ENCODE results near the gene ZNF550. TPM values are rescaled to one million over a fixed set of nuclear protein-coding genes. Genes with fewer than 3 reads are reported as not detected.

ZNF550 gene
- total and polyA plus RNA-seq, 2 of the 13 experiments (the other 11 are each of a cell fraction or from before 2014, with no cell fraction given) = 8.6 to 9.1 TPM

DNA sequence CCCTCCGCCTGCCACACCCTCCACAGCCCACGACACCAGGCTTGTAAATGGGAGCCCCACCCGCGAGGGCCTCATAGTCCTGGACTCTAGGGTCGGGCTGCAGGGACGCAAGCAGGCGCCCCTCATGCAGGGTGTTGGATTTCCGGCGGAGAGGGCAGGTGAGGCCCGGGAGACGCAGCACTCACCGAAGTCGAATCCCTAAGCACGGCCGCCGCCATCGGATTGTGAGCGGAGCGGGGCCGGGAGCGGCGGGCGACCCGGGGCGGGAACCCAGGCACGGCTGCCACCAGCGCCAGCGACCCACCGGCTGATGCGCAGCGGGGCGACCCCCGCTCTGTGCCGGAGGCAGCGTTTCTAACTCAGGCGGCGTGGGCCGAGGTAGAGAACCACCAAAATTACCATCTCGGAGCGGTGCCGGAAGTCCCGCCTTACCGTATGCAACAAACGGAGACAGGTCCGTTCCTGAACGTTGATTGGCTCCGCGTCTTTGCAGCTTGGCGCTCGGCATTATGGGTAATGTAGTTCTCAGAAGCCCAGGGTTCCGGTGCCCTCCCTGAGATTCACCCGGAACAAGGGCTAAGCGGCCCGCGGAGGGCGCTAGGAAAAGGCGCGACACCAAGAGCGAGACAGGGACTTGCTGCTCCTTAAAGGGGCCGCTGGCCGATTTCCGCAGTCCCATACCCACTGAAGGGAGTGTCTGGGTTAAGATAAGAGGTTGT is 19.0 kb upstream of the ZNF550 start, which contains the start of gene ZNF416 (continued):
- TF ChIP-seq CSRNP2 (CRISPR knock-in tag; conservative IDR thresholded peaks at IDR 0.05; ENCODE audit: low read depth) (no peak), ARID2 (CRISPR knock-in tag; IDR thresholded peaks at IDR 0.05; ENCODE audit: borderline replicate concordance) (no peak), ZFP37 (CRISPR knock-in tag; IDR thresholded peaks at IDR 0.05; ENCODE audit: borderline replicate concordance) (no peak), ETV5 (CRISPR knock-in tag; IDR thresholded peaks at IDR 0.05; ENCODE audit: borderline replicate concordance) (peak; percentile 77; the same call in 1 of the 2 replicates), SALL2 (CRISPR knock-in tag; IDR thresholded peaks at IDR 0.05) (peak; percentile 95), ZNF782 (CRISPR knock-in tag; IDR thresholded peaks at IDR 0.05; ENCODE audit: borderline replicate concordance) (0 out of 2 replicates have a peak, but pooled peaks have one; percentile 48), HHEX (CRISPR knock-in tag; IDR thresholded peaks at IDR 0.05) (no peak), PLRG1 (conservative IDR thresholded peaks at IDR 0.05) (no peak), YY1 (IDR thresholded peaks at IDR 0.05; ENCODE audit: insufficient read depth, insufficient replicate concordance, low read depth, low read length) (peak; percentile 58), ZNF781 (CRISPR knock-in tag; IDR thresholded peaks at IDR 0.05; ENCODE audit: borderline replicate concordance, not compliant biosample characterization) (no peak), ZSCAN9 (CRISPR knock-in tag; IDR thresholded peaks at IDR 0.05; ENCODE audit: borderline replicate concordance) (no peak), KMT2B (CRISPR knock-in tag; IDR thresholded peaks at IDR 0.05) (peak; percentile 90; the same call in 1 of the 2 replicates), GATA4 (IDR thresholded peaks at IDR 0.05; ENCODE audit: borderline replicate concordance, low read depth) (no peak), SETDB1 (CRISPR knock-in tag; IDR thresholded peaks at IDR 0.05; ENCODE audit: borderline replicate concordance) (no peak), NFYC (CRISPR knock-in tag; IDR thresholded peaks at IDR 0.05) (peak; percentile 97), POGZ (CRISPR knock-in tag; IDR thresholded peaks at IDR 0.05) (no peak), PHF8 (CRISPR knock-in tag; IDR thresholded peaks at IDR 0.05) (peak; percentile 67), HOXA9 (CRISPR knock-in tag; IDR thresholded peaks at IDR 0.05; ENCODE audit: borderline replicate concordance) (peak; percentile 39; the same call in 1 of the 2 replicates), HIC2 (CRISPR knock-in tag; IDR thresholded peaks at IDR 0.05; ENCODE audit: low read depth) (no peak), GTF2F1 (IDR thresholded peaks at IDR 0.05; ENCODE audit: low read length) (no peak), TBX3 (IDR thresholded peaks at IDR 0.05; ENCODE audit: borderline replicate concordance) (no peak), RCOR2 (CRISPR knock-in tag; IDR thresholded peaks at IDR 0.05) (no peak), ZFP62 (CRISPR knock-in tag; IDR thresholded peaks at IDR 0.05) (no peak), ZNF510 (CRISPR knock-in tag; IDR thresholded peaks at IDR 0.05; ENCODE audit: low read depth) (no peak)
- TF ChIP-seq, protein P1, sequence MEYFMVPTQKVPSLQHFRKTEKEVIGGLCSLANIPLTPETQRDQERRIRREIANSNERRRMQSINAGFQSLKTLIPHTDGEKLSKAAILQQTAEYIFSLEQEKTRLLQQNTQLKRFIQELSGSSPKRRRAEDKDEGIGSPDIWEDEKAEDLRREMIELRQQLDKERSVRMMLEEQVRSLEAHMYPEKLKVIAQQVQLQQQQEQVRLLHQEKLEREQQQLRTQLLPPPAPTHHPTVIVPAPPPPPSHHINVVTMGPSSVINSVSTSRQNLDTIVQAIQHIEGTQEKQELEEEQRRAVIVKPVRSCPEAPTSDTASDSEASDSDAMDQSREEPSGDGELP (IDR thresholded peaks at IDR 0.05; ENCODE audit: borderline replicate concordance, low read depth) = no peak; the same call in 1 of the 2 replicates
- TF ChIP-seq, protein P2, sequence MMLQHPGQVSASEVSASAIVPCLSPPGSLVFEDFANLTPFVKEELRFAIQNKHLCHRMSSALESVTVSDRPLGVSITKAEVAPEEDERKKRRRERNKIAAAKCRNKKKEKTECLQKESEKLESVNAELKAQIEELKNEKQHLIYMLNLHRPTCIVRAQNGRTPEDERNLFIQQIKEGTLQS (CRISPR knock-in tag; IDR thresholded peaks at IDR 0.05) = no peak
- TF ChIP-seq, protein P3, sequence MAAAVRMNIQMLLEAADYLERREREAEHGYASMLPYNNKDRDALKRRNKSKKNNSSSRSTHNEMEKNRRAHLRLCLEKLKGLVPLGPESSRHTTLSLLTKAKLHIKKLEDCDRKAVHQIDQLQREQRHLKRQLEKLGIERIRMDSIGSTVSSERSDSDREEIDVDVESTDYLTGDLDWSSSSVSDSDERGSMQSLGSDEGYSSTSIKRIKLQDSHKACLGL (CRISPR knock-in tag; IDR thresholded peaks at IDR 0.05) = peak; percentile 64

All from HepG2 (cell line).